ENCODE measurements around the gene TMC3. TPM values are rescaled to one million over a fixed set of nuclear protein-coding genes. Genes with fewer than 3 reads are reported as not detected.

TMC3 gene
- total RNA-seq, 1 donor from 2014 or later, result not detected

- intact Hi-C loops (cut with DNase I), result no loop called here
- DNase-seq (ENCODE audit: low spot score), result no peak
Observed at GRCh38 chr15:81304226-81304625, 69.8 kb downstream of the TMC3 start.

- DNase-seq (ENCODE audit: low spot score), result no peak
- intact Hi-C loops (cut with DNase I), result no loop called here
Observed at GRCh38 chr15:81303244-81304225, 70.5 kb downstream of the TMC3 start.

GRCh38 chr15:81302701-81303109, 71.3 kb downstream of the TMC3 start:
- no peak for DNase-seq (ENCODE audit: low spot score)
- intact Hi-C loops (cut with DNase I), result no loop called here

- DNase-seq (ENCODE audit: low spot score), result no peak
- intact Hi-C loops (cut with DNase I), result no loop called here
Observed at GRCh38 chr15:81301815-81302399, 72.1 kb downstream of the TMC3 start.

- no peak for DNase-seq (ENCODE audit: low spot score)
- intact Hi-C loops (cut with DNase I), result no loop called here
Observed at GRCh38 chr15:81301385-81301784, 72.6 kb downstream of the TMC3 start.

GRCh38 chr15:81299630-81300273, 74.3 kb downstream of the TMC3 start:
- DNase-seq (ENCODE audit: low spot score), result no peak
- intact Hi-C loops (cut with DNase I), result no loop called here

- intact Hi-C loops (cut with DNase I), result no loop called here
Observed at GRCh38 chr15:81299156-81299555, 74.9 kb downstream of the TMC3 start.

GRCh38 chr15:81298611-81299010, 75.4 kb downstream of the TMC3 start:
- no peak for DNase-seq (ENCODE audit: low spot score)
- intact Hi-C loops (cut with DNase I), result no loop called here

More at GRCh38 chr15:81299156-81299555, 74.9 kb downstream of the TMC3 start:
- DNase-seq (ENCODE audit: low spot score), result no peak

GRCh38 chr15:81297603-81298575, 76.1 kb downstream of the TMC3 start:
- intact Hi-C loops (cut with DNase I), result no loop called here

GRCh38 chr15:81297147-81297572, 76.9 kb downstream of the TMC3 start:
- no peak for DNase-seq (ENCODE audit: low spot score)
- intact Hi-C loops (cut with DNase I), result no loop called here

More at GRCh38 chr15:81297603-81298575, 76.1 kb downstream of the TMC3 start:
- no peak for DNase-seq (ENCODE audit: low spot score)

GRCh38 chr15:81296673-81297072, 77.3 kb downstream of the TMC3 start:
- intact Hi-C loops (cut with DNase I), result no loop called here
- DNase-seq (ENCODE audit: low spot score), result peak; percentile 89

- DNase-seq (ENCODE audit: low spot score), result no peak
- intact Hi-C loops (cut with DNase I), result no loop called here
Observed at GRCh38 chr15:81296186-81296585, 77.8 kb downstream of the TMC3 start.

- peak; percentile 10 for DNase-seq (ENCODE audit: low spot score)
- intact Hi-C loops (cut with DNase I), result no loop called here
Observed at GRCh38 chr15:81295486-81296121, 78.4 kb downstream of the TMC3 start.

GRCh38 chr15:81294516-81294880, 79.5 kb downstream of the TMC3 start:
- DNase-seq (ENCODE audit: low spot score), result peak; percentile 60
- intact Hi-C loops (cut with DNase I), result no loop called here

- intact Hi-C loops (cut with DNase I), result no loop called here
Observed at GRCh38 chr15:81293728-81294515, 80.1 kb downstream of the TMC3 start.

GRCh38 chr15:81292523-81293001, 81.5 kb downstream of the TMC3 start:
- peak; percentile 77 for DNase-seq (ENCODE audit: low spot score)
- intact Hi-C loops (cut with DNase I), result no loop called here

More at GRCh38 chr15:81293728-81294515, 80.1 kb downstream of the TMC3 start:
- peak; percentile 81 for DNase-seq (ENCODE audit: low spot score)

- intact Hi-C loops (cut with DNase I), result no loop called here
Observed at GRCh38 chr15:81291916-81292522, 82.0 kb downstream of the TMC3 start.

More at GRCh38 chr15:81291916-81292522, 82.0 kb downstream of the TMC3 start:
- peak; percentile 41 for DNase-seq (ENCODE audit: low spot score)
